GM12878 (cell line): ENCODE data around the gene GOLGA6L4. TPM values are rescaled to one million over a fixed set of nuclear protein-coding genes. Genes with fewer than 3 reads are reported as not detected.
"Not testable (repeated sequence)": the region's sequence is repeated elsewhere in the genome, so short reads cannot be mapped to it uniquely, and the experiment has no call there.

Experiments used
- ATAC-seq: fragments of 200-7000 bp; cut with Tn5 transposase; 3 replicates; pipeline ENCODE4 v1.9.1; 2020; ENCODE audit warnings: mild to moderate bottlenecking, moderate library complexity
- BruUV-seq: library from RNA; stranded (reverse); fragments of 400-500 nt; replicated peaks from 2 replicates; lab custom pipeline; 2021; lab: Mats Ljungman, UMichigan
- CTCF ChIA-PET: fragments of 300-600 bp; sonication (Branson Sonifier 250); formaldehyde crosslinking; extraction: SDS; loops from one replicate; lab custom pipeline; 2021; ENCODE audit warnings: inconsistent platforms; lab: Yijun Ruan, JAX
- POLR2A ChIA-PET: fragments of 350-600 bp; formaldehyde crosslinking; extraction: SDS; loops from one replicate; lab custom pipeline; 2021; ENCODE audit warnings: inconsistent platforms; lab: Charles Lee
- RAD21 ChIA-PET: fragments of 300-600 bp; sonication (Branson Sonifier 250); formaldehyde crosslinking; loops from one replicate; lab custom pipeline; 2023; ENCODE audit warnings: antibody characterized with exemption; ENCODE audit not compliant: unreplicated experiment; lab: Charles Lee
- SMC1A ChIA-PET: fragments of 300-600 bp; sonication (Branson Sonifier 250); formaldehyde crosslinking; loops from one replicate; lab custom pipeline; 2023; ENCODE audit not compliant: unreplicated experiment, uncharacterized antibody; lab: Charles Lee
- DNase-seq: peaks from one replicate; pipeline ENCODE4 v3.0.0-alpha.2; 2011; ENCODE audit warnings: low read depth, low spot score
- FAIRE-seq: peaks from 3 replicates; lab custom pipeline; 2011; peaks lifted over from hg19 to GRCh38; lab: Jason Lieb, UNC
- H2AFZ ChIP-seq: 2 replicates; pipeline ENCODE4 v1.6.0; 2011; ENCODE audit warnings: low read depth, low read length, control low read depth; ENCODE audit not compliant: control insufficient read depth
- H3K27ac ChIP-seq: 2 replicates; pipeline ENCODE4 v1.5.1; 2011; ENCODE audit warnings: control low read depth; ENCODE audit not compliant: control insufficient read depth, insufficient read depth
- H3K27me3 ChIP-seq, 2 experiments: replicated peaks in 1 of 2; 2 replicates each; pipeline versions ENCODE4 v1.6.0 to v1.6.1; 2011; ENCODE audit warnings: low read length in 1 of 2; ENCODE audit not compliant: control insufficient read depth in 2 of 2, insufficient read depth in 2 of 2
- H3K36me3 ChIP-seq, 2 experiments: 2 replicates each; pipeline ENCODE4 v1.5.1; 2011; ENCODE audit warnings: low read length in 1 of 2; ENCODE audit not compliant: control insufficient read depth in 2 of 2, insufficient read depth in 2 of 2
- H3K4me1 ChIP-seq: 2 replicates; pipeline ENCODE4 v1.6.1; 2011; ENCODE audit warnings: mild to moderate bottlenecking, low read length, moderate library complexity, mixed read lengths; ENCODE audit not compliant: control insufficient read depth, insufficient read depth
- H3K4me2 ChIP-seq: 2 replicates; pipeline ENCODE4 v1.6.0; 2011; ENCODE audit warnings: control low read depth; ENCODE audit not compliant: control insufficient read depth, insufficient read depth
- H3K4me3 ChIP-seq: fragments of 200-600 bp; sonication (generic); 2 replicates; pipeline ENCODE4 v1.5.1; 2016
- H3K79me2 ChIP-seq: 2 replicates; pipeline ENCODE4 v1.6.0; 2011; ENCODE audit warnings: low read length; ENCODE audit not compliant: control insufficient read depth, insufficient read depth
- H3K9ac ChIP-seq: 2 replicates; pipeline ENCODE4 v1.8.0; 2011; ENCODE audit warnings: low read length, control low read depth, mixed read lengths; ENCODE audit not compliant: control insufficient read depth, insufficient read depth
- H3K9me3 ChIP-seq: replicated peaks from 3 replicates; pipeline ENCODE4 v1.5.1; 2011; ENCODE audit warnings: mild to moderate bottlenecking, low read length; ENCODE audit not compliant: control insufficient read depth, insufficient read depth
- H4K20me1 ChIP-seq: 2 replicates; pipeline ENCODE4 v1.6.0; 2011; ENCODE audit not compliant: control insufficient read depth, insufficient read depth
- WGBS: methylation state at CpG from one replicate; pipeline ENCODE4 v1.1.6; 2016; ENCODE audit warnings: low lambda C conversion rate; ENCODE audit not compliant: insufficient replicate concordance, insufficient coverage; ENCODE audit errors: missing lambda C conversion rate; 5-methylcytosine and 5-hydroxymethylcytosine counted together
- in situ Hi-C: fragments of 300-500 bp; cut with MboI; formaldehyde crosslinking; loops from 9 replicates; pipeline ENCODE4 v1.14.3; 2018; ENCODE audit warnings: mixed read lengths
- intact Hi-C: fragments of 100-400 bp; cut with micrococcal nuclease; formaldehyde crosslinking; loops from one replicate; pipeline ENCODE4 v1.14.2; 2022; ENCODE audit not compliant: unreplicated experiment
- polyA plus RNA-seq, 11 experiments: library from polyadenylated mRNA; depleted of rRNA in 4 of 11; unstranded in 6 of 11; stranded (reverse) in 5 of 11; fragments of >200 nt; fragmentation: Nextera tagmentation in 4 of 11; fragmentation: Illumina TruSeq in 1 of 11; extraction: Ambion mirVana in 4 of 11; extraction: Trizol in 1 of 11; gene quantifications; 1 replicate in 1 of 11; 2 replicates in 10 of 11; pipeline versions ENCODE4 v1.2.1 to v1.2.3, GENCODE V29; 2011 to 2016; ENCODE audit warnings: inconsistent platforms in 2 of 11, missing spikeins in 2 of 11, low read depth in 1 of 11
- total RNA-seq, 4 experiments: library from RNA; depleted of rRNA in 3 of 4; stranded (reverse); fragments of >200 nt in 3 of 4; fragmentation: Illumina TruSeq in 1 of 4; extraction: Trizol in 1 of 4; gene quantifications; 2 replicates each; pipeline versions ENCODE4 v1.2.1 to v1.2.3, GENCODE V29; 2013 to 2021

Gene GOLGA6L4
- total and polyA plus RNA-seq, 10 of the 15 experiments (the other 5 are each of a cell fraction or from before 2014, with no cell fraction given): 0.04 to 1.1 (median 0.23) TPM; not detected in 1

DNA sequence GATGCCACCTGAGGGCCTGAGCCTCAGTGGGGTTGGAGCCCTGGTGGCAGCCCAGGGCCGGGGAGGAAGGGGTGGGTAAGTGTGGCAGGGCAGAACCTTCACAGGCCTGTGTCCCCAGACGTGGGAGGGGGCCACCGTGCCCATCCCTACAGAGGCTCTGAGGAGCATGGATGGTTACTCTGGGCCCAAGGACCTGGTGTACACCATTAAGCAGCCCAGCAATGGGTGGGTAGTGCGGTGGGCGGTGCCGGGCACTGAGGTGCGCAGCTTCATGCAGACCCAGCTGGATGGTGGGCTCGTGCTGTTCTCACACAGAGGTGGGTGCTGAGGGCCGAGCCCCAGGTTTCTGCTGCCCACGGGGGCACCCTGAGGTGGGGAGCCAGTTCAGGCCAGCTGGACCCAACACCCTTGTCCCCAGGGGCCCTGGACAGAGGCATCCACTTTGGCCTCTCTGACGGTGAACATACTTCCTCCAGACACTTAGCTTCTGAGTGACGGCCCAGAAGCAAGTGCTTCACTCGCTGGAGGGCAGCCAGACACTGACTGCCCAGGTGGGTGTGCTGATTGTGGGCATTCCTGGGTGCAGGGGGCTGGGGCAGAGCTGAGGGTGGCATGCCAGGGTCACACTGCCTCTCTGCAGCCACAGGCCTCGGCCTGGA, 38.9 kb upstream of the GOLGA6L4 start:
- H3K9me3 ChIP-seq, H3K4me2 ChIP-seq, FAIRE-seq, H3K79me2 ChIP-seq, H3K4me3 ChIP-seq, BruUV-seq, H2AFZ ChIP-seq, CTCF ChIA-PET, H3K27ac ChIP-seq, POLR2A ChIA-PET, intact Hi-C loops, H3K36me3 ChIP-seq, H3K4me1 ChIP-seq, DNase-seq, RAD21 ChIA-PET, H4K20me1 ChIP-seq, in situ Hi-C loops, H3K27me3 ChIP-seq, ATAC-seq, H3K9ac ChIP-seq, SMC1A ChIA-PET: not testable (repeated sequence)
- no CpG with 5 or more reads among the region's 14 CpGs for WGBS

DNA sequence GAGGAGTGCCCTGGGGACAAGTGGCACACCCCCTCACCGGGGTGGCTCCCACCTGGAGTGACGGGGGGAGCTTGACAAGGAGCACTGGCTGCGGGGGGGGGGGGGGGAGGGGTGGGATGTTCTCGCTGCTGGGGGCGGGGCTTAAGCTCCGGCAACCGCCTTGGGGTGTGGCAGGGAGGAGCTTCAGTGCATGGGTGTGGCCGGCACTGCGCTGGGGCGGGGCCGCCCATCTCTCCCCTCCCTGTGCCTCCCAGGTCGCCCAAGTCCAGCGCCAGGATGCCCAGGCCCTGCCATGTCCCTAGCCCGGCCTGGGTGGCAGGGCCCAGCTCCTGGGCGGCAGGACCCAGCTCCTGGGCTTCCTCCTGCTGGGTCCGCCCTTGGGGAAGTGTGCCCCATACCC, 35.7 kb upstream of the GOLGA6L4 start:
- H3K9me3 ChIP-seq, FAIRE-seq, RAD21 ChIA-PET, H3K36me3 ChIP-seq, H4K20me1 ChIP-seq, in situ Hi-C loops, SMC1A ChIA-PET, H3K4me1 ChIP-seq, H3K4me3 ChIP-seq, H3K27ac ChIP-seq, H3K27me3 ChIP-seq, CTCF ChIA-PET, intact Hi-C loops, H3K9ac ChIP-seq, H3K4me2 ChIP-seq, POLR2A ChIA-PET, H2AFZ ChIP-seq, H3K79me2 ChIP-seq, DNase-seq, BruUV-seq: not testable (repeated sequence)
- 80% methylated on average over 4 of the region's 16 CpGs for whole genome bisulfite sequencing
- ATAC-seq: peak; percentile 38; the same call in 1 of the 3 replicates

DNA sequence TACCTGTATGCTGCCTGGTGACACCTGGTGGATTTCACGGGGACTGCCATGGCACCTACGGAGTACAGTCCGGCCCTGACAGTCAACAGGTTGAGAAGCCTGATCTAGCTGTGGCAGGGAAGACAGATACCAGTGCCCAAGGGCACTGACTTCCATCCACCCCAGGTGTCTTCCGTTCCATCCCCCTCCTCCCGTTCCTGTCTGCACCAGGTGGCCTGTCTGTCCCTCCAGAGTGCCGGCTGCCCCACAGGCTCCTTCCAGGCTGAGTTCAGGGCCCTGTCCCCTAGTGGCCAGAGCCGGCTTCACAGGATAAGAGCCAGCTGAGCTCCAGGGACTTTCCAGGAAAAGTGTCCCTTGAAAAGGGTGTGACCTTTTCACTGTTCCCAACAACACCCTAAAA, 10.9 kb downstream of the GOLGA6L4 start:
- FAIRE-seq, H3K36me3 ChIP-seq, DNase-seq, POLR2A ChIA-PET, H3K9me3 ChIP-seq, BruUV-seq, H3K9ac ChIP-seq, SMC1A ChIA-PET, H3K4me1 ChIP-seq, intact Hi-C loops, H2AFZ ChIP-seq, H3K27ac ChIP-seq, H3K4me3 ChIP-seq, CTCF ChIA-PET, H3K4me2 ChIP-seq, in situ Hi-C loops, ATAC-seq, RAD21 ChIA-PET, H3K79me2 ChIP-seq, H4K20me1 ChIP-seq, H3K27me3 ChIP-seq: not testable (repeated sequence)
- WGBS: 38% methylated on average over 2 of the region's 7 CpGs
